OCI-M2 (cell line): ENCODE results near the gene NUAK2.

ENCODE experiments used
- DNase-seq: peaks from one replicate; lab custom pipeline; 2025; ENCODE audit not compliant: unreplicated experiment; lab: John Stamatoyannopoulos, UW

The NUAK2 gene

DNA sequence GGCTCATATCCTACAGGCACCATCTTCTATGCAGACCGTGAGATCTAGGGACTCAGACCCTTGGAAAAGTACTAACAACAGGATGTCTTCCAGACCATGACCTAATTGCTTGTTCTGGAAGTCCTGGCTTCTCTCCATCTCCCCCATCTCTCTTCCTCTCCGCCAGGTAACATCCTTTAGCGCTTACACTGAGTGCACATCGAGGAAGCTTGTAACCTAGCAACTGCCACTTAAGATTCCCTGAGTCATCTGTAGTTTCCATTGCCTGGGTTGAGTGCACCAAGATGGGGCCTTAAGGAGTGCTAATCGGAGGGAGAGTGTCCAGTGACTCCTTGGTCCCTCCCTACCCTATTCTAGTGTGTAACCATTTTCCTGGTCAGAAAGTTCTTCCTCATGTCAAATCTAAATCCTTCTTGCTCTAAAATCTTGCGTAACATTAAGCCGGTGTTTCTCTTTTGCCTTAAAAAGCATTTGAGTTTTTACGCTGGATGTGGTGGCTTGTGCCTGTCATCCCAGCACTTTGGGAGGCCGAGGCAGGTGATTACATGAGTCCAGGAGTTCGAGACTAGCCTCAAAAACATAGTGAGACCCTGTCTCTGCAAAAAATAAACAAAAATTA lies 25.5 kb upstream of the NUAK2 start:
- no peak for DNase-seq

DNA sequence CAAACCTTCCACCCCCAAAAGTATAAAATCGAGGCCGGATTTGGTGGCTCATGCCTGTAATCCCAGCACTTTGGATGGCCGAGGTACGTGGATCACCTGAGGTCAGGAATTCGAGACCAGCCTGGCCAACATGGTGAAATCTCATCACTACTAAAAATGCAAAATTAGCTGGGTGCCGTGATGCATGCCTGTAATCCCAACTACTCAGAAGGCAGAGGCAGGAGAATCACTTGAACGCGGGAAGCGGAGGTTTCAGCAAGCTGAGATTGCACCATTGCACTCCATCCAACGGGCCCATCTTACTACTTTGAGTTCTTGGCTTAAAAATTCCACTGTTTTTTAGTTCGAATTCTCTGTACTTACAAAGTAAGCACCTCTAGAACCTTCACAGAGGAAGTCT lies 24.2 kb upstream of the NUAK2 start:
- no peak for DNase-seq

DNA sequence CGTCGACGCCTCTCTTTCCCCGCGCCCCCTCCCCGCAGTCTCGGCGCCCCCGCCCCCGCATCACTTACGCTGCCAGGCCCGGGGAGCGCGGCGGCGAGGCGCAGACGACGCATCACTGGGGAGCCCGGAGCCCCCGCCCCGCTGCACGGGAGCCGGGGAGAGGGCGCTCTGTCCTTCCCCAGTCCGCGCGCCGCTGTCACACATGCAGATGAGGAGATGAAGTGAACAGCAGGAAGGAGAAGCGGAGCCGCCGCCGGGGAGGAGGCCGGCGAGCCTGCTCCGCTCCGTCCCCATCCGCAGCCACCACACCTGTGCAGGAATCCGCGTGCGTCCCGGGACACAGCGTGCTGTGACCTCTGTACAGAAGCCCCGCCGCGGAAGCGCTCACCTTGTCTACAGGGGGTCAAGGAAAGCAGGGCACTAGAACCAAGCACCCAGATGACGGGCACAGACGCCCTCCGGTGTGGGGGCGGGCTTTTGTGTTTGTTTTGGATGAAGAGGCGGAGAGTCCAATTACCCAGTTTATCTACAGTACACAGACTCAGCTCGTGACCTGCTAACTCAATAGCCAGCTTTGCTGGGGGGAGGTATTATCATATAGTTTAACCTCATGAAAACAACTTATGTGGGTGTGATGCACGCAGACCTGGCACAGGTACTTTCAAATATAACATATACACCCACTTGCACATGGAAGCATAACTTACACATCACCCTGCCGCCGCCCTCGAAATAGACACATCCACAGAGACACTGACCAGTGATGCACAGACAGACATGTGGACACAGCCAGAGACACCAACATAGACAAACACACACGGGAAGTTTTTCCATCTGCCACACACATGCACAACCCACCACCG lies 22.8 kb upstream of the NUAK2 start:
- no peak for DNase-seq

DNA sequence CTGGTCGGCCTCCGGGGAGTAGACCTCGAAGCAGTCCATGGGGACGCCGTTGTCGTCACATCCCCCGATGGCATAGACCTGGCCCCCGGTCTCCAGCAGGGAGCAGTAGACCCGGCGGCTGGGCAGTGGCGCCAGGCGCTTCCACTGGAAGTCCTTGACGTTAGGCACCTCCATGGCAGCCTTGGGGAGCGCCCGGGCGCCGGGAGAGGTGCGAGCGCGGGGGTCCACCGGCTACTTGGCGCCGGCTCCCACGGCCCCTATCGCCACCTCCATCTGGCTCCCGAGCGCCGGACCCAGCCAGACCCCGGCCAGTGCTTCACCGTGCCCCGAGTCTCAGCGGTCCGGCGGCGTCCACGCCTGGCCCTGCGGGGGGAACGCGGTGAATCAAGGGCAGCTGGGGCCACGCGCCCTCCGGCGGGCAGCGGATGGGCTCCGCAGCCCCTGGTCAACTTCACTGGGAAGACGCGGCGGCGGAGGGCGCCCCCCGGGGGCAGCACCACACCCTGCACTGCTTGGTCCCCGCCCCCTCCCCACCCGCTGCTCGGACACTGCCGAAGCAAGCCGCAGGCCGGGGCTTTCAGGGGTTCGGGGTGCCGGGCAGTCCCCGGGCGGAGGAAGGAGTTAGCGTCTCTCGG lies 22.0 kb upstream of the NUAK2 start:
- DNase-seq, result no peak

- DNase-seq, result no peak
Measured at GRCh38 chr1:205342986-205343385, 21.4 kb upstream of the NUAK2 start.

- DNase-seq, result no peak
Measured at GRCh38 chr1:205340676-205341075, 19.1 kb upstream of the NUAK2 start.

- no peak for DNase-seq
Measured at GRCh38 chr1:205339717-205340116, 18.2 kb upstream of the NUAK2 start.

DNA sequence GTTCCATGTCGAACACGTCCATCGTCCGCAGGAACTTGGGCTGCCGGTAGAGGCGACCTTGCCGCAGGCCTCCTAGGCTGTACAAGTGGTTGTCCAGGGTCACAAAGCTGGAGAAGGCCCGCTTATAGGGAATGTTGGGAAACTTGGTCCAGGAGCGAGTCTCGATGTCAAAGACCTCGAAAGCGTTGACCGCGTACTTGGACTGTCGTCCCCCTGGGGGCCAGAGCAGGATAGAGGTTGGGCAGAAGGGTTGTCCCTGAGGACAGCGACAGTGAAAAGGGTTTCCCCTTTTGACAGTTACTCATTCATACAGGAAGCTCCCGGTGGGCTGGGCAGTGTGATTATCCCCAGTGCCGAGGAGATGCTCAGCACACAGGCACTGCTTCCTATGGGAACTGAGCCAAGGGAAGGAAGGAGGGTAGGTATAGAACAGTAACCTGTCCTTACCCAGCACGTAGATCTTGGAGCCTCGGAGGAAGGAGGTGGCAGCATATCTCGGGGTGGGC lies 17.7 kb upstream of the NUAK2 start:
- no peak for DNase-seq

DNA sequence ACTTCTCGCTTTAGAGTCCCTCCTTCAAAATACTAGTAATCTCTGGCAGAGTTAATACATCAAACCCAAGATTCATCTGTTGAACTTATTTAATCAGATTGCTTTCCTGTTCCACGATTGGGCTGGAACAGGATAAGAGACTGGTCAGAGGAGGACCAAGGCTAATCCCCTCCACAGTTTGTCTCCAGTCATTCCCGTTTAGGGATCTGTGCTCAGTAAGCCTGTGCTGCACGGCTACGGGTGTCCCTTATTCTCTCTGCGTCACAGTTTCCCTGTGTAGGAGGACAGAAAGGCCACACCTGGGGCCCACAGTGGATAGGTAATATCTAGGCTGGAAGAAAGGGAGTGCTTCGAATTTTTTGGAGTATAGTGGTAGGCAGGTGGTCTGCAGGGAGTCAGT lies 16.5 kb upstream of the NUAK2 start:
- no peak for DNase-seq

DNA sequence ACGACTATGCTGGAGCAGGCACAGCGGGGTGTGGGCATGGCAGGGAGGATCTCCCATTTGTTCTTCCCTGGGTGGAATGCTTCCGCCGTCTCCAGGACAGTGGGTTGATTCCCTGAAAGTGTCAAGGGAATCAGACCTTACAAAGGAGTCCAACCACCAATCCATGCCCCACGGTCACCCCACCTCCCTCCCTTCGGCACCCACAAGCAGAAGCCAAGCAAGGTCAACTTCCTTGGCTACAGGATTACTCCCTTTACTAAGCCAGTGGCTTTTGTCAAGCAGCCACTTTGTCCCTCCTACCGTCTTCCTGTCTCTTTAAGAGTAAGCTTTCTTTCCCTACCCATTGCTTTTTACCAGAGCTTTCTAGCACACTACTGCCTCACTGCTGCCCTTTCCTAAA lies 15.9 kb upstream of the NUAK2 start:
- no peak for DNase-seq

- no peak for DNase-seq
Measured at GRCh38 chr1:205335692-205336091, 14.1 kb upstream of the NUAK2 start.

DNA sequence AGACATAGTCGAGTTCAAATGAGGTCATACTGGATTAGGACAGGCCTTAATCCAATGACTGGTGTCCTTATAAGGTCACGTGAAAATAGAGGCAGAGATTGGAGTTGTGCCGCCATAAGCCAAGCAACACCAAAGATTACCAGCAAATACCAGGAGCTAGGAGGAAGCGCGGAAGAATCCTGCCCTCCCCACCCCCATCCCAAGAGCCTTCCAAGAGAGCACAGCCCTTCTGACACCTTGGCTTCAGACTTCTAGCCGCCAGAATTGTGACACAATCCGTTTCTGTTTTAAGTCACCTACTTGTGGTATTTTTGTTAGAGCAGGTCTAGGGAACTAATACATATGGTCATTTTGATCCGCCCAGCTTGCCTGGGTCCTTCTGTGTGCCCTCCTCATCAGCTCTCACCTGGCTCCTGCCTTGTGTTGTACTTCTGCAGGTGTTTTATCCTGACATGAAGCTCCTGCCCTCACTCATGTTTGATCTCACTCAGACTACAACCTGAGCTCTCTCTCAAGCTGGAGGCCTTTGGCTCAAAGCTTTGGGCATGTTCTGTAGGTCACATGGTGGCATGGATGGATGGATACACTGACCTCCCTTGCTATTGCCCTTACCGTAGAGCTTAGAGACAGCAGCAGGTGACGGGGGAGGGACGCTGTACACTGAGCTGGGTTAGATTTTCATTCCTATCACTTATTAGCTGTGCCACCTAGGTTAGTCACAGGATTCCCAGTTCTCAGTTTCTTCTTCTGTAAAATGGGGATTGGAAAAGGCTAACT lies 10.7 kb upstream of the NUAK2 start:
- DNase-seq, result no peak

- DNase-seq, result no peak
Measured at GRCh38 chr1:205330150-205330549, 8.6 kb upstream of the NUAK2 start.

GRCh38 chr1:205329719-205330118 lies 8.2 kb upstream of the NUAK2 start:
- DNase-seq, result no peak

- no peak for DNase-seq
Measured at GRCh38 chr1:205328476-205328875, 6.9 kb upstream of the NUAK2 start.

- no peak for DNase-seq
Measured at GRCh38 chr1:205326812-205327466, 5.4 kb upstream of the NUAK2 start.

DNA sequence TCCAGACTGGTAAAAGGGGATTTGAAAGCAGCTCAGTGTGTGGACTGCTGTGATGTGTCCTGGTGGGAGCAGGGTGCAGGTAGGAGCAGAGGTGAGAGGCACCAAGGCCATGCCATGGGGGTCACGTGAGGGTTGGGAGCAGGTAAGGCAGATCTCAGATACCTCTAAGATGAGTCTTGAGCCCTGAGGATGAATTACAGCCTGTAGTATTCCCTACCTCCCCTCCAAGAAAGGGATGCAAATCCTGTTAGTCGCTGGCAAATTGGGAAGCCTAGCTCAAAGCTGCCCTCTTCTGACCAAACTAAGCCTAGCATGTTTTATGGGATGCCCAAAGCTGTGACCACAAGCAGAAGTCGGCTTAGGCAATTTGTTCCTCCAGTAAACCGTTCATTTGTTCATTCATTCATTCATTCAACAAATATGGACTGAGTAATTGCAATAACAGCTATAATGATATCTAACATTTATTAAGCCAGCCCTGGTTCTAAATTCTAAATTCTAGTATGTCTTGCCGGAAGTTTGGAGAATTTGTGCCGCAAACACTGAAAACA lies 3.9 kb upstream of the NUAK2 start:
- no peak for DNase-seq

DNA sequence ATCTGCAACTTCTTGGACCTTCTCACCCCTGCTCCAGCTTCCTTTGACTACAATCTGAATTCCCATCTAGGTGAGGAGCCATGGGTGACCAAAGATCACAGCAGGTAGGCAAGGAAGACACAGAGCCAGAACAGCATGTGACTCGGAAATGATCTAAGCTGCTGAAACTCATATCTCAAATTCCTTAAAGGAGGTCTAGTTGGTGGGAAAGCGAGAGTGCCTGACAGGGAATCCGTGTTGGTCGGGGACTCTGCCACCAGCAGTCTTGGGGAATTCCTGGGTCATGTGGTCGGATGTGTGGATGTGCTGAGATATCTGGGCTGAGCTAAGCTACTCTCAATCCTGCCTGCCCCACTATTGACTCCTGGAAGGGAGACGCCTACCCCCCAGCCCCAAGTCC lies 3.2 kb upstream of the NUAK2 start:
- DNase-seq, result no peak

GRCh38 chr1:205323794-205324193 lies 2.2 kb upstream of the NUAK2 start:
- DNase-seq, result no peak

GRCh38 chr1:205321959-205322283 lies 376 bp upstream of the NUAK2 start:
- DNase-seq, result no peak
